Esophagus muscularis mucosa (tissue), 3 donors: ENCODE results near the gene TANGO6.

Source experiments
- POLR2A ChIP-seq: fragments of 450-650 bp; IDR thresholded peaks from one replicate; pipeline ENCODE4 v1.6.1; 2017; ENCODE audit warnings: antibody characterized with exemption, moderate library complexity, mild to moderate bottlenecking, low read depth
- TF ChIP-seq, protein P1 (sequence below), 3 experiments: fragments of 200-600 bp in 2 of 3; fragments of 450-650 bp in 1 of 3; sonication (generic) in 2 of 3; IDR thresholded peaks; one replicate each; pipeline ENCODE4 v1.5.1; 2017 to 2019; ENCODE audit warnings: antibody characterized with exemption in 3 of 3, mild to moderate bottlenecking in 2 of 3, moderate library complexity in 1 of 3

DNA sequence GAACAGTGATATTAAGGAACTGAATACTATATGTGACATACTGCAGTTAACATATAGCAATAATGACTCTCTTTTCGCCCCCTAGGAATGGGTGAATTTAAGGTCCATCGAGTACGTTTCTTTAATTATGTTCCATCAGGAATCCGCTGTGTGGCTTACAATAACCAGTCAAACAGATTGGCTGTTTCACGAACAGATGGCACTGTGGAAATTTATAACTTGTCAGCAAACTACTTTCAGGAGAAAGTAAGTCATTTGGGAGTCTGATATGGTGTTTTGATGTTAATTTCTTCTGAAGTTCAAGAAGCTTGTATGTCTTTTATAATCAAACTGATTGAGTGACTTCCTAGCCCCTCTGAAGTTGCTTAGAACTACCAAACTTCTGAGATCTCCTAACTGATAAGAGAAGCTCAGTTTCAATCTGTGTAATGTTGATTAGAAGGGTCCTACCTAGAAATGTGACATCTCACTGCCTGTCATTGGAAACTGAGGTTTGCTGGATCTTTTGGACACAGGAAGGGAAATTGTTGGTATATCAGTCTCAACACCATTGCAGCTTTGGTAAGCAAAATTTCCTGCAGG lies 290.1 kb downstream of the TANGO6 start:
- TF ChIP-seq, protein P1, sequence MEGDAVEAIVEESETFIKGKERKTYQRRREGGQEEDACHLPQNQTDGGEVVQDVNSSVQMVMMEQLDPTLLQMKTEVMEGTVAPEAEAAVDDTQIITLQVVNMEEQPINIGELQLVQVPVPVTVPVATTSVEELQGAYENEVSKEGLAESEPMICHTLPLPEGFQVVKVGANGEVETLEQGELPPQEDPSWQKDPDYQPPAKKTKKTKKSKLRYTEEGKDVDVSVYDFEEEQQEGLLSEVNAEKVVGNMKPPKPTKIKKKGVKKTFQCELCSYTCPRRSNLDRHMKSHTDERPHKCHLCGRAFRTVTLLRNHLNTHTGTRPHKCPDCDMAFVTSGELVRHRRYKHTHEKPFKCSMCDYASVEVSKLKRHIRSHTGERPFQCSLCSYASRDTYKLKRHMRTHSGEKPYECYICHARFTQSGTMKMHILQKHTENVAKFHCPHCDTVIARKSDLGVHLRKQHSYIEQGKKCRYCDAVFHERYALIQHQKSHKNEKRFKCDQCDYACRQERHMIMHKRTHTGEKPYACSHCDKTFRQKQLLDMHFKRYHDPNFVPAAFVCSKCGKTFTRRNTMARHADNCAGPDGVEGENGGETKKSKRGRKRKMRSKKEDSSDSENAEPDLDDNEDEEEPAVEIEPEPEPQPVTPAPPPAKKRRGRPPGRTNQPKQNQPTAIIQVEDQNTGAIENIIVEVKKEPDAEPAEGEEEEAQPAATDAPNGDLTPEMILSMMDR (IDR thresholded peaks at IDR 0.05) = no peak
- TF ChIP-seq POLR2A = no peak
